Choroid plexus epithelial cell (primary cell): Measurements from ENCODE around the gene ENPEP.

ENCODE experiments used
- DNase-seq: peaks from one replicate; pipeline ENCODE4 v3.0.0-alpha.2; 2010; ENCODE audit warnings: low read depth
- H3K4me3 ChIP-seq: 2 replicates; pipeline ENCODE4 v1.5.1; 2011; ENCODE audit warnings: low read depth, mild to moderate bottlenecking, control low read depth, low read length, moderate library complexity
- TF ChIP-seq, protein P1 (sequence below): conservative IDR thresholded peaks from 2 replicates; pipeline ENCODE4 v1.5.1; 2011; ENCODE audit warnings: low read depth, mild to moderate bottlenecking, control low read depth, inconsistent platforms, low read length, moderate library complexity

The ENPEP gene

DNA sequence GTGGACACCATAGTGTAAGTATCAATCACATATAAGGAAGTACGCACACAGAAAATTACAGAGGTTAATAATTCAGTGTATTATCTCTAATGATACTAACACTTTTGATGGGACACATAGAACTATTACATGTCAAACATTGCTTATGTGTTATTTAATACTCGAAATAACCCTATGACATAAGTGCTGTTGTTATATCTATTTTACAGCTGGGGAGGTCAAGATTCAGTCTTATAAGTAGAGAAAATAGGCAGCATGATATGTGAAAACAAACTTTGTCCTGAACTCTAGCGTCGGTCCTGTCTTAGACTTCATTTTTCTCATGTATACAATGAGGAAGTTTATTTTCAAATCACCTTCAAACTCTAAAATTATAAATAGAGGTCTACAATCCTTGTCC lies 23.2 kb downstream of the ENPEP start:
- TF ChIP-seq, protein P1, sequence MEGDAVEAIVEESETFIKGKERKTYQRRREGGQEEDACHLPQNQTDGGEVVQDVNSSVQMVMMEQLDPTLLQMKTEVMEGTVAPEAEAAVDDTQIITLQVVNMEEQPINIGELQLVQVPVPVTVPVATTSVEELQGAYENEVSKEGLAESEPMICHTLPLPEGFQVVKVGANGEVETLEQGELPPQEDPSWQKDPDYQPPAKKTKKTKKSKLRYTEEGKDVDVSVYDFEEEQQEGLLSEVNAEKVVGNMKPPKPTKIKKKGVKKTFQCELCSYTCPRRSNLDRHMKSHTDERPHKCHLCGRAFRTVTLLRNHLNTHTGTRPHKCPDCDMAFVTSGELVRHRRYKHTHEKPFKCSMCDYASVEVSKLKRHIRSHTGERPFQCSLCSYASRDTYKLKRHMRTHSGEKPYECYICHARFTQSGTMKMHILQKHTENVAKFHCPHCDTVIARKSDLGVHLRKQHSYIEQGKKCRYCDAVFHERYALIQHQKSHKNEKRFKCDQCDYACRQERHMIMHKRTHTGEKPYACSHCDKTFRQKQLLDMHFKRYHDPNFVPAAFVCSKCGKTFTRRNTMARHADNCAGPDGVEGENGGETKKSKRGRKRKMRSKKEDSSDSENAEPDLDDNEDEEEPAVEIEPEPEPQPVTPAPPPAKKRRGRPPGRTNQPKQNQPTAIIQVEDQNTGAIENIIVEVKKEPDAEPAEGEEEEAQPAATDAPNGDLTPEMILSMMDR: no peak
- H3K4me3 ChIP-seq: no peak overlapping the region
- DNase-seq: no peak

DNA sequence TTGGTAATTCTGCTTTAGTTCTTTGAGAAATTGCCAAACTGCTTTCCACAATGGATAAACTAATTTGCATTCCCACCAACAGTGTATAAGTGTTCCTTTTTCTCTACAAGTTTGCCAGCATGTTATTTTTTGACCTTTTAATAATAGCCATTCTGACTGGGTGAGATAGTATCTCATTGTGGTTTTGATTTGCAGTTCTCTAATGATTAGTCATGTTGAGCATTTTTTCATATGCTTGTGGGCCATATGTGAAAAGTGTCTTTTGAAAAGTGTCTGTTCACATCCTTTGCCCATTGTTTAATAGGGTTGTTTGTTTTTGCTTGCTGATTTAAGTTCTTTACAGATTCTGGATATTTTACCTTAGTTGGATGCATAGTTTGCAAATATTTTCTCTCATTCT lies 25.9 kb downstream of the ENPEP start:
- no peak for DNase-seq
- no peak overlapping the region for H3K4me3 ChIP-seq
- TF ChIP-seq, protein P1: no peak

DNA sequence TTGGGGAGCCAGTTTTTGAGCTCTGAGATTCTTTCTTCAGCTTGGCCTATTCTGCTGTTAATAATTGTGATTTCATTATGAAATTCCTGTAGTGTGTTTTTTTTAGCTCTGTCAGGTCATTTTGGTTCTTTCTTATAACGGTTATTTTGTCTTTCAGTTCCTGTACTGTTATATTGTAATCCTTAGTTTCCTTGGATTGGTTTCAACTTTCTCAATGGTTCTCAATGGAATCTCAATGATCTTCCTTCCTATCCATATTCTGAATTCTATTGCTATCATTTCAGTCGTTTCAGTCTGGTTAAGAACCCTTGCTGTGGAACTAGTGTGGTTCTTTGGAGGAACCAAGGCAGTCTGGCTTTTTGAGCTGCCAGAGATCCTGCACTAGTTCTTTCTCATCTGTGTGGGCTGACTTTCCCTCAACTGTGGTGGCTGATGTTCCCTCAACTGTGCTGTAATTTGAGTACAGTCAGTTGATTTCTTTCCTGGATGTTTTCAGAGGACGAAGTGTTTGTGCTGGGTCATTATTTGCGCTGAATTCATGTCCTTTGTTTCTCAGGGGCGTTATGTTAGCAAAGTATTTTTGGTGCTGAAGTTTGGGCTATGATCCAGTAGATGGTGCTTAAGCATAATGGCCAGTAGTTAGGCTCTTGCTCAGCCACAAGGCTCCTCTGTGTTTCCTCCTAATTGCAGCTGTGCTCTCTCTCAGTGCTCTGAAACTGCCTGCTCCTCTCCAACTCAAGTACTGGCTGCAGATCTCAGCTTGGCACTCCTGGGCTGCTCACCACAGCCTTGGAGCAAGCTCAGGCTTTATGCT lies 27.5 kb downstream of the ENPEP start:
- TF ChIP-seq, protein P1: peak; percentile 19
- H3K4me3 ChIP-seq: no peak overlapping the region
- DNase-seq: peak; percentile 65

DNA sequence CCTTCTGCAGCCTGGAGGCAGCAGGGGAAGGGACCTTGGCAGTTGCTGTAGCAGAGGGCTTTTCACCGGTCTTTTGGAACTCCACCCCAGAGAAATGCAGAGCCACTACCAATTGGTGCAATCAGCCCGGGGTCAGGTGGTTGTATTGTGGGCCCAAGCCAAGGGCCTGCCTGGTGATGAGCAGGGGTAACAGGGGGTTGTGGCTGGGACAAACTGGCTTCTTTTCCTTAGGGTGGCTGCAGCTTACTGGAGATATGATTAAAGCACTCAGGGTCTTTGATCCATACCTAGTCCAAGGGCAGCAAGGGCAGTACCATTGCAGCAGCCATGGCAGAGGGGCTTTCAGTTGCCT lies 28.1 kb downstream of the ENPEP start:
- no peak for DNase-seq
- TF ChIP-seq, protein P1: no peak
- no peak overlapping the region for H3K4me3 ChIP-seq

DNA sequence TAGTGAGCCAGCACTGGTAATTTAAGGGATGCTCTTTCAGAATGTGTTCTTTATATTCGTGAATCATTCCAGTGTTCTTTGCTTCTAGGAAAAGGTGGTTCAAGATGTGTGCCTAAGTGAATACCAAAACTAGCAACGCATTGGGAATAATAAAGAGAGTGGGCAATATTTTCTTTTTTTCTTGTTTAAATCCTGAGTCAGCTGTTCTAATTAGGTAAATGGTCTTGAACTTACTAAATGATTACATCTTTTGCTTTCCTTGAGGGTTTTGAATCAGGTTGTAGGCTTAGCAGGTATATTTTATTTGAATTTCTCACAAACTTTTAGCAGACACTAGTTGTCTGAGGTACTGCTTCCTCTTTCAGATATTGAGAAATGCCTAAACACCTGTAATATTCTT lies 29.5 kb downstream of the ENPEP start:
- no peak for DNase-seq
- H3K4me3 ChIP-seq: no peak overlapping the region
- TF ChIP-seq, protein P1: no peak

DNA sequence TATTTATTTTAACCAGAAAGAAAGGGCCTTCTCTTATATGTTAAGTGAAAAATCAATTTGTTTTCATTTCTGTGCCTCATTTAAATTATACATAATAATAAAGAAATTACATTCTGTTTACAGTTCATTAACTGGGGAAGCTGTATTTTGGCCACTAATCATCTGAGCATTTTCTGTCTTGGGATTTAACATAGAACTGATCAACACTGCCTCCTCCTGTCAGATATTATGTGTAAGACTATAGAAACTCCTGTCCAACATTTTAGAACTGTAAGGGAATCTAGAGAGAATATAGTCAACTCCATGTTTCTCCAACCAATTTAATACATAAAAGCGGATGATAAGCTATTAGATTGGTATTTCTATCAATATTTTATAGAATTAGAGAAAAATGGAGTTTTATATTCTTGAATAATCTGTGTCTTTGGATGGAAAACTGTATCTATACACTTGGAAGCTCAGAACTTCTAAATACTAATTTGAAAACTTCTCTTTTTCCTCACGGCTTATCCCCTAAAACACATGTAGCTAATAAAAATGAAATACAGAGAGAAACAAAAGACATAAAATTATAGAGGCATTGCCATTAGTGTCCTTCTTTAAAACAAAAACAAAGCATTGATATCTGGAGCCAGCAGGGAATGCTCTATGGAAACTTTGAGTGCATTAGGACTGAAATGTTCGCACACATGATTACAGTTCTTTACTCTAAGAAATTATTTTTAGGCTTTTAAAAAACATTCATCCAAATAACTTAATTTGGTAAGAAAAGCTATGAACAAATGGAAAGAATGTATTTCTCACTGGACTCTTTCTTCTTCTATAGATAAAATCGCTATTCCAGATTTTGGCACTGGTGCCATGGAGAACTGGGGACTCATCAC lies 33.1 kb downstream of the ENPEP start:
- peak; percentile 80 for DNase-seq
- H3K4me3 ChIP-seq: no peak overlapping the region
- TF ChIP-seq, protein P1: peak; percentile 61
